Stimulated activated CD8-positive, alpha-beta memory T cell treated with anti-CD3 and anti-CD28 coated beads, Interleukin-12 subunit alpha, Interleukin-12 subunit beta, amount 100 ng/mL, for 24 hours (primary cell): Measurements from ENCODE around the gene GP2.
"Not testable (repeated sequence)": the region's sequence is repeated elsewhere in the genome, so short reads cannot be mapped to it uniquely, and the experiment has no call there.

Experiments used
- DNase-seq: peaks from one replicate; pipeline ENCODE4 v3.0.0-alpha.2; 2020; ENCODE audit errors: extremely low read depth

Gene GP2

DNA sequence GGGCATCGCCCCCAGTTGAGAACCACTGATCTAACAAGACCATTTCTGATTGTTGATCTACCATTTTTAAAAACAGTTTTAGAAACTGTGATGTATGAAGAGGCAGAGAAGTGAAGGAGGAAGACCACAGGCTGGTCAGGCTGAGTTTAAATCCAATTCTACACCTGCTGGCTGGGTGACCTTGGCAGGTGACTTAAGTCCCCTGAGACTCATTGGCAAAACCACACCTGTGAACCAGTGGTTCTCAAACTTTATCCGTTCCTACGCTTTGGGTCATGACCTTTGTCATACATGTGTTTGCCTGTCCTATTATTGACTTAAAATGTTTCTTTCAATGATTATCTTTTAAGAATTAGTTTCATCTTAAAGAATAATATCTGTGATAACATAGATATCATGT lies 2.3 kb downstream of the GP2 start:
- no peak for DNase-seq

DNA sequence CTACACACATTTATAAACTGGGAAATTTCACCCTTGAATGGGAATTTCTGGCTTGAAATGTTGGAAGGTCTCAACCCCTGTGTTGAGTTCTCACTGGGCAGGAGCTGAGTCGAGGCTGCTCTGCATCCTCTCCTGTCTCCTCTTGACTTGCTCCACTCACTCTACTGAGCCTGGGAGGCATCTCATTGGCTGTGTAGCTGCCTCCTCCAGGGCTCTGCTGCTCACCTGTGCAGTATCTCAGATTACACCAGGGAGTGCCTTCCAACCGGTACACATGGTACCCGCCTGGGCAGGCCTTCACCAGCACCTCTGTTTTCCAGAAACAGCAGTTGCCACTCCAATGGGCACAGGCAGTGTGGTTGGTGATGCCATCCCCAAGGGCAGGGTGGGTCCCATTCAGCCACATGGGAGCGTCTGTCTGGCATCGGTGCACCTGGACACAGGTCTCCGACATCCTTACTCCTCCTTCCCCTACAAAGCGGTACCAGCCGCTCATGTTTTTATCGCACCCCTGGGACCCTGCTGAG lies 3.7 kb downstream of the GP2 start:
- DNase-seq: no peak

DNA sequence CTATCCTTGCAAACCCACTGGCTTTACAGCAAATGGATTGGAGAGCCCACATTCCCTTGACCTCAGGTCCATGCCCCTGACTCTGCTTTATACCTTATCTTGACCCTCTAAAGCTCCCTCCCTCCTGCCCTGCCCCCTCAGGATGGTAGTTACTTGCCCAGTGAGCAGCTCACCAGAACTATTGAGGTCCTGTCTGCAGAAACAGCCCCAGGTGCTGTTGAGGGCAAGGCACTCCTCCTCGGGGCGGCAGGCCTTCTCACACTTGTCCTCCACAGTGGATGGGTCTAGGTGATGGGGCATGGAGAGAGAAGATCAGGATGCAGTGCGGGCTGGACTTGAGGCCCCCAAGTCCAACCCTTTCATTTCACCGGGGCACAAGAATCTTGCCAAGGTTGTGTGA lies 4.6 kb downstream of the GP2 start:
- DNase-seq: no peak

DNA sequence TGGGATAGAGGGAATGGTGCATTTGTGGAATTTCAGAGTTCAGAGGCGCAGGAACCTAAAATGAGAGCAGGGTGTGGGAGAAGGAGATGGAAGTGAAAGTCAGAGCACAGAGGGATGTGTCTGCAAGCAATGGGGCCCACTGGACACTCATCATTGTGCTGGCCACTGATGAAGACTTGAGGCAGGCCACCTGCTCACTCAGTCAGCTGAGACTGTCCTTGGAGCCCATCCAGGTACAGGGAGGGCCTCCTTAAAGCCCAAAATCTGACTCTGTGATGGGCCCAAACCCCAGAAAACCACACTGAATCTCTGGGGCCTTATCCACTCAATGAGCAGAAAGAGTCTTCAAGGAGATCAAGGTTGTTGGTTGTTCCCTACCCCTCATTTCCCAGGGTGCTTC lies 5.6 kb downstream of the GP2 start:
- no peak for DNase-seq

GRCh38 chr16:20321051-20321450 lies 6.3 kb downstream of the GP2 start:
- DNase-seq: not testable (repeated sequence)

- no peak for DNase-seq
These were observed 6.7 kb downstream of the GP2 start for GRCh38 chr16:20320592-20320991.

GRCh38 chr16:20320178-20320577 lies 7.1 kb downstream of the GP2 start:
- DNase-seq: no peak

DNA sequence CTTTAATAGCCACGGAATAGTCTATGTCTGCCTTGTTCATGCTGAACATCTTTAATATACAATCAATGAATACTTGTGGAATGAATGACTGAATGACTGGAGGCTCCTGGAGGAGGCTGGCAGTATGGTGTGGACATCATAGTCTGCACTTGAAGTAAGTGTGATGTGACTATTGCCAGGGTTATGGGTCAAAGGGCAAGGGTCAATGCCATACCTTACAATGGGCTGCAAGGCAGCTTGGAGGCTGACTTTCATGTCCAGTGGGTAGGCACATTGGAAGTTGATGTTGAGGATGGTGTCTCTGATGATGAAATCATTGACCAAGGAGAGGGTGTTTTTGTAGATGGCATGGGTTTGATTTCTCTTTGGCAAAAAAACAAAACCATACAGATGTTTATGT lies 7.9 kb downstream of the GP2 start:
- no peak for DNase-seq

GRCh38 chr16:20318437-20318836 lies 8.9 kb downstream of the GP2 start:
- DNase-seq: no peak

GRCh38 chr16:20318006-20318405 lies 9.3 kb downstream of the GP2 start:
- no peak for DNase-seq

- DNase-seq: no peak
These were observed 10.2 kb downstream of the GP2 start for GRCh38 chr16:20317117-20317516.

DNA sequence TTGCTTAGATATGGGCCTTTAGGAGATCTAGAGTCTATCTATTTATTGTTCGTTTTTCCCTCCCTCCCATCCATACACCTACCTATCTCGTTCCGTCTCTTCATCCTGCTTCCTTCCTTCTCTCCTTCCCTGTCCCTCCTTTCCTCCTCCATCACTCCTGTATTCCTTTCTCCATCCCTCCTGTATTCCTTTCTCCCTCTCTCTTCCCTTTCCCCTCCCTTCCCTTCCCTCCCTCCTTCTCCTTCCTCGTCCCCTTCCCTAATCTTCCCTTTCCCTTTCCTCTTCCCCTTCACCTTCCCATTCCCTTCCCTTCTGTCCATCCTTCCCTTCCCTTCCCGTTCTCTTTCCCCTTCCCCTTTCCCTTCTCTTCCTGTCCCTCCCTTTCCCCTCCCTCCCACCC lies 10.6 kb downstream of the GP2 start:
- DNase-seq: no peak

GRCh38 chr16:20315764-20316163 lies 11.5 kb downstream of the GP2 start:
- DNase-seq: no peak

DNA sequence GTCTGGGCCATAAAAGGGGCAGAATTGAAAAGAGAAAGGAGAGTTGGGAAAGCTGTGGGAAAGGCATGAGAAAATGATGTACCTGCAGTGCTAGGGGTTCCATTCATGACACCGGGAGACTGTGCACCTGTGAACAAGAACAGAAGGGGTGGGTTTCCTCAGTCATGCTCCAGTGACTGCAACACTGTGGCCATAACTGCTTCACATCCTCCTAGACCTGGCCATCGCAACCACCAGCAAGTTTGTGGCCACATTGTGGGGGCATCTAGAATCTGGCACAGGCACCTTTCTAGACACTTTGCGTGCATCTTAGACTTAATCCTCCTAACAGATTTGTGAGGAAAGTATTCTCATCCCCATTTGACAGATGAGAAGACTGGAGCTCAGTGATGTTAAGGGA lies 12.7 kb downstream of the GP2 start:
- no peak for DNase-seq

- no peak for DNase-seq
These were observed 13.6 kb downstream of the GP2 start for GRCh38 chr16:20313741-20314140.

GRCh38 chr16:20312536-20313095 lies 14.7 kb downstream of the GP2 start:
- DNase-seq: not testable (repeated sequence)

- DNase-seq: no peak
These were observed 15.8 kb downstream of the GP2 start for GRCh38 chr16:20311548-20311947.

GRCh38 chr16:20310421-20311395 lies 16.6 kb downstream of the GP2 start:
- DNase-seq: no peak

- DNase-seq: no peak
These were observed 17.5 kb downstream of the GP2 start for GRCh38 chr16:20309786-20310185.

GRCh38 chr16:20308801-20309590 lies 18.3 kb downstream of the GP2 start:
- no peak for DNase-seq

DNA sequence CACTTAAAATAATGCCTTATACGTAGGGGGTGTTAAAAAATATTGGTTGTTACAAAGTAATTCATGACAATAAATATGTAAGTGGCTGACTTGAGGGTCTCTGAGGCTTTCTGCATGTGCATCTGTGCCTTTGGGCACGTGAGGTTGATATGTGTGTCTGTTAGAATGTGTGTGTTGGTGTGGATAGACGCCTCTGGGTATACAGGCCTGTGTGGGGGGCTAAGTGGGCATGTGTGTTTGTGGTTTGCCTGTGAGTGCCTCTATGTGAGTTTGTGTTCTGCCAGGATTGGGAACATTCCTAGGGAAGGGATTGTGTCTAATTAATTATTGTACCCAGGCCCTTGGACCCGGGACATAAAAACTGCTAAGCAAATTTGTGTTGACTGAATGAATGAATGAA lies 19.0 kb downstream of the GP2 start:
- no peak for DNase-seq

- DNase-seq: no peak
These were observed 19.5 kb downstream of the GP2 start for GRCh38 chr16:20307791-20308190.
